Frontal cortex (tissue), 4 donors: Measurements from ENCODE around the gene CDK5RAP1. TPM values are rescaled to one million over a fixed set of nuclear protein-coding genes. Genes with fewer than 3 reads are reported as not detected.

Source experiments
- DNase-seq, 2 donors: peaks; one replicate each; pipeline ENCODE4 v3.0.0; 2012; ENCODE audit warnings: low spot score in 2 of 2
- FAIRE-seq: peaks from 2 replicates; lab custom pipeline; 2012; peaks lifted over from hg19 to GRCh38; lab: Jason Lieb, UNC
- total RNA-seq: library from RNA; depleted of rRNA; stranded (reverse); fragments of >200 nt; gene quantifications from one replicate; pipeline ENCODE4 v1.2.3, GENCODE V29; 2014
- donor health status: control.
- donor health status: control.
- donor health status: control.

CDK5RAP1 gene
- total RNA-seq, 1 donor from 2014 or later, result 22.8 TPM

DNA sequence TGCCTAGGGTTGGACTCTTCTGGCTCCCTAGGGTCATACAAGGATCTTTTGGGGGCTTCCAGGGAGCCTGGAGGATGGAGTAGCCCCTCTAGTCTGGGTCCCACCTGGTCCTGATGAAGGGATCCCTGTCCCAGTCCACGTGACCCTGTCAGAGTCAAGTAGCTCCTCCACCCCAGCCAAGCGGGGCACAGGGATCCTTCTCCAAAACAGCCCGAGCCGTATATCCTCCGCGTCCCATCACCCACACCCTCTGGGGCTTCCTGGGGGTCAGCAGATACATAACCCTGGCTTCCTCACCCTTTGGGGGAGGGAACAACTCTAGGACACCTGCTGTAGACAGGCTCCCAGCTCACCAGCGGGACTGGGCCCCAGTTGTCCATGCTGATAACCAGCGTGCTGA is 90.3 kb downstream of the CDK5RAP1 start:
- no peak for FAIRE-seq
- no peak for DNase-seq

DNA sequence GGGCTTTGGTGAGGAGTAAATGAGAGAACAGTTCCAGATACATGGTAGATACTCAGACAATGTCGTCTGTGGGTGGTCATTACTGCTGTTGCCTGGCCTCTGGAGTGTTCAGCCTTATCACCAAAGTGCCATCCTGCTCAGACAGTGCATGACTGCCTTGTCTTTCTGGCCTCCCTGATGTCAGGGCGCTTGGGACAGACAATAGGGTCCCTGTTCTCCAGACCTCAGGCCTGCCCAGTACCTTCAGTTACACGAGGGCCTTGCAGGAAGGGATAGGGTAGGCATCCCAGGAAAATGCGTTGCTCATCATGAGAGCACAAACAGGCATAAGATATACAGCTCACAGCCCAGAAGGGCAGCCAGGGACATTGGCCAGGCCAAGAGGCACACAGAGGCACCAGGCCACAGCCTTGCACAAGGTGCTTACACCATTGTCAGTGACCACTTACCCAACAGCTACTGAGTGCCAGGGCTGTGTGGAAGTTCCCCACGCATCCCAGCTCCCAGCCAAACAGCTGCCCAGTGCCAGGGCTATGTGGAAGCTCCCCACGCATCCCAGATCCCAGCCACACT is 90.9 kb downstream of the CDK5RAP1 start:
- no peak for DNase-seq
- no peak for FAIRE-seq

DNA sequence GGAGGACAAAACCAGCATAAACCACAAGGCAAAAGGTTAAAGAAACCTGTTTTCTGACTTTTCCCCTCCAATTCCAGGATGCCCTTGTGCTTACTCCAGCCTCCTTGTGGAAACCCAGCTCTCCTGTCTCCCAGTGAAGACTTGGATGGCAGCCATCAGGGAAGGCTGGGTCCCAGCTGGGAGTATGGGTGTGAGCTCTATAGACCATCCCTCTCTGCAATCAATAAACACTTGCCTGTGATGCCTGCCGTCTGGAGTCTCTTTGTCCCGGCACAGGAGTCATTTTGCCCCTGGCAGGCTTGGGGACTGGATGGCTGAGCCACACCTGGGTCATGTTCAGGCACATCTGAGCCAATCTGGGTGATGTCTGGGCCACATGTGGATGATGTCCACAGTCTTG is 91.7 kb downstream of the CDK5RAP1 start:
- DNase-seq (no peak), FAIRE-seq (no peak)

Other genes starting within 250 kb of the CDK5RAP1 start
- gene BPIFA2, start 233.4 kb downstream of the CDK5RAP1 start, total RNA-seq, result not detected
- not detected for gene BPIFA3, start 184.2 kb downstream of the CDK5RAP1 start, total RNA-seq
- gene BPIFA1, start 165.5 kb downstream of the CDK5RAP1 start, total RNA-seq, result not detected
- gene BPIFB1, start 118.3 kb downstream of the CDK5RAP1 start, total RNA-seq, result not detected
- gene SNTA1, start 42.2 kb upstream of the CDK5RAP1 start, total RNA-seq, result 13.5 TPM
- 24.9 TPM for gene CBFA2T2, start 88.6 kb upstream of the CDK5RAP1 start, total RNA-seq